Prostate gland (tissue), 2 donors: Measurements from ENCODE around the gene TXN2. TPM values are rescaled to one million over a fixed set of nuclear protein-coding genes. Genes with fewer than 3 reads are reported as not detected.

Source experiments
- DNase-seq: peaks from one replicate; pipeline ENCODE4 v3.0.0-alpha.2; 2019; ENCODE audit warnings: low spot score
- H3K27ac ChIP-seq, 2 donors: fragments of 200-600 bp; sonication (generic); 2 replicates each; pipeline ENCODE4 v1.5.1; 2017 to 2019
- H3K27me3 ChIP-seq: fragments of 200-600 bp; sonication (generic); replicated peaks from 2 replicates; pipeline ENCODE4 v1.5.1; 2019; ENCODE audit not compliant: insufficient read depth
- H3K36me3 ChIP-seq, 2 donors: fragments of 200-600 bp; sonication (generic); 1 replicate in 1 of 2; 2 replicates in 1 of 2; pipeline versions ENCODE4 v1.5.1 to v1.8.1; 2017 to 2019
- H3K4me1 ChIP-seq: fragments of 200-600 bp; sonication (generic); replicated peaks from 2 replicates; pipeline ENCODE4 v1.5.1; 2019
- H3K4me3 ChIP-seq, 2 donors: fragments of 200-600 bp; sonication (generic); 2 replicates each; pipeline ENCODE4 v1.5.1; 2017 to 2019
- H3K9me3 ChIP-seq: fragments of 200-600 bp; sonication (generic); 2 replicates; pipeline ENCODE4 v1.5.1; 2017
- CTCF ChIP-seq, 4 experiments: fragments of 200-600 bp in 2 of 4; fragments of 450-650 bp in 2 of 4; sonication (generic) in 2 of 4; IDR thresholded peaks; 1 replicate in 3 of 4; 2 replicates in 1 of 4; pipeline ENCODE4 v1.5.1; 2016 to 2019; ENCODE audit warnings: antibody characterized with exemption in 4 of 4, mild to moderate bottlenecking in 2 of 4, moderate library complexity in 2 of 4
- POLR2A ChIP-seq: fragments of 450-650 bp; IDR thresholded peaks from one replicate; pipeline ENCODE4 v1.6.1; 2016; ENCODE audit warnings: antibody characterized with exemption, mild to moderate bottlenecking
- POLR2AphosphoS5 ChIP-seq: sonication (generic); formaldehyde crosslinking; IDR thresholded peaks from one replicate; pipeline ENCODE4 v1.6.1; 2017; ENCODE audit warnings: antibody characterized with exemption
- WGBS: methylation state at CpG from one replicate; pipeline ENCODE4 v1.1.5; 2018; 5-methylcytosine and 5-hydroxymethylcytosine counted together
- intact Hi-C: fragments of 100-400 bp; cut with DNase I; formaldehyde crosslinking; loops from one replicate; pipeline ENCODE4 v1.14.2; 2022
- small RNA-seq, 2 donors: library from RNA; depleted of rRNA; stranded (forward); fragments of <200 nt; gene quantifications; one replicate each; pipeline ENCODE3, GENCODE V24; 2016
- total RNA-seq, 2 donors: library from RNA; depleted of rRNA; stranded (reverse); fragments of >200 nt; gene quantifications; one replicate each; pipeline ENCODE4 v1.1.0, GENCODE V29; 2016

The TXN2 gene
- total RNA-seq, 2 donors from 2014 or later, result 74.3 to 148 TPM

GRCh38 chr22:36419912-36420882, 61.2 kb downstream of the TXN2 start:
- H3K36me3 ChIP-seq, result no peaks in the 10 kb centered on the region
- TF ChIP-seq CTCF (IDR thresholded peaks at IDR 0.05) (no peak), POLR2AphosphoS5 (no peak), POLR2A (no peak)
- peak overlapping the region; percentile 63 to 64 for H3K27ac ChIP-seq
- no peaks in the 10 kb centered on the region for H3K9me3 ChIP-seq
- no peaks in the 10 kb centered on the region for H3K4me1 ChIP-seq
- no peak for DNase-seq
- WGBS, result 80% methylated on average over 21 of the region's 21 CpGs
- intact Hi-C loops, result no loop called here
- no peaks in the 10 kb centered on the region for H3K27me3 ChIP-seq
- no peak overlapping the region for H3K4me3 ChIP-seq

GRCh38 chr22:36419177-36419911, 62.1 kb downstream of the TXN2 start:
- no peak overlapping the region for H3K4me3 ChIP-seq
- WGBS, result 19% methylated on average over 13 of the region's 13 CpGs
- no peak for DNase-seq
- H3K27me3 ChIP-seq, result no peaks in the 10 kb centered on the region
- H3K4me1 ChIP-seq, result no peaks in the 10 kb centered on the region
- H3K9me3 ChIP-seq, result no peaks in the 10 kb centered on the region
- H3K27ac ChIP-seq, result peak overlapping the region; percentile 63 to 64
- TF ChIP-seq POLR2AphosphoS5, result peak; percentile 61
- TF ChIP-seq POLR2A, result no peak
- intact Hi-C loops, result no loop called here
- no peaks in the 10 kb centered on the region for H3K36me3 ChIP-seq

GRCh38 chr22:36417281-36417686, 64.2 kb downstream of the TXN2 start:
- intact Hi-C loops, result no loop called here
- TF ChIP-seq POLR2AphosphoS5 (peak; percentile 45), CTCF (IDR thresholded peaks at IDR 0.05) (no peak)
- H3K36me3 ChIP-seq, result no peaks in the 10 kb centered on the region
- H3K27ac ChIP-seq, result peak overlapping the region; percentile 14 to 24
- H3K4me1 ChIP-seq, result no peaks in the 10 kb centered on the region
- no peaks in the 10 kb centered on the region for H3K27me3 ChIP-seq
- 65% methylated on average over 9 of the region's 9 CpGs for WGBS
- peak; percentile 30 for DNase-seq
- no peak overlapping the region for H3K4me3 ChIP-seq
- H3K9me3 ChIP-seq, result no peaks in the 10 kb centered on the region

Small RNA genes lying within 50 kb of the gene (small RNA-seq; reads per million reads assigned to genes)
- 0 reads per million in 2 donors for gene RF00019

Other genes starting within 250 kb of the TXN2 start
- 10 to 100 TPM; 35.2 to 64.1 TPM for gene APOL2, start 242.1 kb downstream of the TXN2 start, total RNA-seq
- gene APOL1, start 228.5 kb downstream of the TXN2 start, total RNA-seq, result 10 to 100 TPM; 19.6 to 22.9 TPM
- 100 to 1,000 TPM; 295 to 329 TPM for gene MYH9, start 93.7 kb downstream of the TXN2 start, total RNA-seq
- gene FOXRED2, start 25.4 kb upstream of the TXN2 start, total RNA-seq, result 10 to 100 TPM; 24.7 to 33.7 TPM
- gene EIF3D, start 47.5 kb upstream of the TXN2 start, total RNA-seq, result 100 to 1,000 TPM; 241 to 364 TPM
- not detected for gene CACNG2, start 222.1 kb upstream of the TXN2 start, total RNA-seq